Keratinocyte (primary cell): Measurements from ENCODE around the gene GALNT2. TPM values are rescaled to one million over a fixed set of nuclear protein-coding genes. Genes with fewer than 3 reads are reported as not detected.
A peak's percentile ranks its signal among the peaks of the same experiment; 100 is the strongest.

Source experiments
- DNase-seq: peaks from one replicate; pipeline ENCODE4 v3.0.0-alpha.2; 2011; ENCODE audit warnings: low read depth, missing footprints, low spot score
- FAIRE-seq: peaks from 2 replicates; lab custom pipeline; 2011; peaks lifted over from hg19 to GRCh38; lab: Jason Lieb, UNC
- H2AFZ ChIP-seq: 2 replicates; pipeline ENCODE4 v1.6.0; 2012; ENCODE audit warnings: low read length, control low read depth, inconsistent platforms; ENCODE audit not compliant: control insufficient read depth
- H3K27ac ChIP-seq: 2 replicates; pipeline ENCODE4 v1.5.1; 2011; ENCODE audit warnings: low read length; ENCODE audit not compliant: control insufficient read depth, insufficient read depth
- H3K27me3 ChIP-seq: 3 replicates; pipeline ENCODE4 v1.6.0; 2011; ENCODE audit warnings: low read length; ENCODE audit not compliant: control insufficient read depth, insufficient read depth; ENCODE audit errors: extremely low read depth
- H3K36me3 ChIP-seq, 2 experiments: 2 replicates in 1 of 2; 3 replicates in 1 of 2; pipeline ENCODE4 v1.5.1; 2011; ENCODE audit warnings: low read length in 2 of 2, mild to moderate bottlenecking in 1 of 2; ENCODE audit not compliant: control insufficient read depth in 2 of 2, insufficient read depth in 2 of 2; ENCODE audit errors: extremely low read depth in 1 of 2
- H3K4me1 ChIP-seq: 3 replicates; pipeline ENCODE4 v1.5.1; 2011; ENCODE audit warnings: low read length; ENCODE audit not compliant: control insufficient read depth, insufficient read depth; ENCODE audit errors: extremely low read depth
- H3K4me2 ChIP-seq: 3 replicates; pipeline ENCODE4 v1.6.0; 2011; ENCODE audit warnings: low read depth, low read length; ENCODE audit not compliant: control insufficient read depth, insufficient read depth; ENCODE audit errors: extremely low read depth
- H3K4me3 ChIP-seq, 3 experiments: fragments of 200-600 bp in 1 of 3; sonication (generic) in 1 of 3; 2 replicates in 2 of 3; 3 replicates in 1 of 3; pipeline ENCODE4 v1.5.1; 2011 to 2016; ENCODE audit warnings: low read length in 3 of 3, mild to moderate bottlenecking in 3 of 3, control low read depth in 2 of 3, inconsistent platforms in 1 of 3, low read depth in 1 of 3, mixed read lengths in 1 of 3, mixed run types in 1 of 3, moderate library complexity in 1 of 3; ENCODE audit not compliant: control insufficient read depth in 2 of 3, insufficient read depth in 2 of 3; ENCODE audit errors: extremely low read depth in 1 of 3
- H3K79me2 ChIP-seq: 2 replicates; pipeline ENCODE4 v1.6.0; 2012; ENCODE audit warnings: low read length; ENCODE audit not compliant: control insufficient read depth, insufficient read depth
- H3K9ac ChIP-seq: 3 replicates; pipeline ENCODE4 v1.6.0; 2011; ENCODE audit warnings: low read length; ENCODE audit not compliant: control insufficient read depth, insufficient read depth; ENCODE audit errors: extremely low read depth
- H3K9me1 ChIP-seq: 3 replicates; pipeline ENCODE4 v1.6.0; 2011; ENCODE audit warnings: low read length; ENCODE audit not compliant: control insufficient read depth, insufficient read depth; ENCODE audit errors: extremely low read depth
- H3K9me3 ChIP-seq: 2 replicates; pipeline ENCODE4 v1.5.1; 2012; ENCODE audit warnings: low read depth, low read length; ENCODE audit not compliant: control insufficient read depth
- H4K20me1 ChIP-seq: 3 replicates; pipeline ENCODE4 v1.6.0; 2011; ENCODE audit warnings: low read length; ENCODE audit not compliant: control insufficient read depth, insufficient read depth; ENCODE audit errors: extremely low read depth
- EZH2 ChIP-seq: IDR thresholded peaks from one replicate; pipeline ENCODE4 v1.6.1; 2012; ENCODE audit warnings: inconsistent platforms, mild to moderate bottlenecking, low read length, moderate library complexity
- dilution Hi-C: fragments of 300-500 bp; cut with MboI; formaldehyde crosslinking; loops from one replicate; pipeline ENCODE4 v1.7.0; 2020; ENCODE audit warnings: low sequenced_read_pairs; ENCODE audit not compliant: extremely low pct_ligation_motif_present
- polyA plus RNA-seq, 5 experiments: library from polyadenylated mRNA; depleted of rRNA in 3 of 5; stranded (reverse) in 3 of 5; stranded (forward) in 1 of 5; unstranded in 1 of 5; fragments of >200 nt; gene quantifications; 1 replicate in 1 of 5; 2 replicates in 3 of 5; 3 replicates in 1 of 5; pipeline versions ENCODE4 v1.2.1 to v1.2.3, GENCODE V29; 2011 to 2012; ENCODE audit warnings: missing spikeins in 2 of 5, low read depth in 1 of 5, low replicate concordance in 1 of 5
- TF ChIP-seq, protein P1 (sequence below), 3 experiments: IDR thresholded peaks in 1 of 3; conservative IDR thresholded peaks in 1 of 3; optimal IDR thresholded peaks in 1 of 3; 2 replicates in 2 of 3; 3 replicates in 1 of 3; pipeline versions ENCODE3 to v1.5.1; 2011; ENCODE audit warnings: low read length in 3 of 3, mild to moderate bottlenecking in 3 of 3, moderate library complexity in 2 of 3, control low read depth in 1 of 3, inconsistent platforms in 1 of 3; ENCODE audit not compliant: insufficient read depth in 2 of 3; ENCODE audit errors: extremely low read depth in 1 of 3

The GALNT2 gene
- polyA plus RNA-seq, 1 donor (not counting 4 experiments of a cell fraction or from before 2014, with no cell fraction given): 61.7 TPM

DNA sequence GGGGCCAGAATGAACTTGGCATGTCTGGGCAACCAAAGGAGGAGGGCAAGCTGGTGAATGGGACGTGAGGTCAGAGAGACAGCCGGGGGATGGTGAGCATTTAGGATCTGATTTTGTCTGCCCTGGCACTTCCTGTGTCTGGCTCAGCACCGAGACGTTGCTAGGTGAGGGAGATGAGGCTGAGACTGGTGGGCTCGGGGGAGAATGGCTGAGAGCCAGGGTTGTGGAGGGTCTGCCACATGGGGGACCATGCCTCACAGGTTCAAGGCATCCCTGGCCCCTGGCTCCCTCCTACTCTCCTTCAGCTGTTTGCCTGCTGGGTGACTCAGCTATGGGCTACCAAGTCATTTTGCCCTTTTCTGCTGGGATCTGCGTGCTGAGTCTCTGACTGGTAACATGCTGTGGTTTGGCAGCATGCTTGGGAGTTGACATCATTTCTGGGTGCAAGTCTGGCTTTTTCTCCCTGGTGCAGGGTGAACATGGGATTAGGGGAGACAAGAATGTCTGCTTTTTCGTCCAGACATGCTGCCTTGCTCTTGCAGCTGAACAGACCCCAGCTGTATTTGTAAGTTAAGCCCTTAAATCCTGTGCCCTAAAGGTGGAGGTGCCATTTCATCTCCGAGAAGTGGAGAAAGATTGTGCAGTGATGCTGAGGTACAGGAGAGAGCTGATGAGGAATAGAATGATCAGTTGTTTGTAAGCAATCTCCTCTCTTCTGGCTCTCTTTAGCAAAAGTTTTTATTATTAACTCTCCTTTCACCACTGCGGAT, 17.6 kb downstream of the GALNT2 start:
- FAIRE-seq: peak; percentile 93
- Histone ChIP-seq H3K9me1 (peaks cover 2% of the 10 kb centered on the region), H3K4me1 (peaks cover 46% of the 10 kb centered on the region), H3K9me3 (peaks cover 8% of the 10 kb centered on the region), H3K4me3 (peak overlapping the region; percentile 24 to 58 (median 47)), H3K27me3 (no peaks in the 10 kb centered on the region), H3K9ac (peak overlapping the region; percentile 77), H2AFZ (peak overlapping the region; percentile 60), H3K27ac (peak overlapping the region; percentile 92), H4K20me1 (no peaks in the 10 kb centered on the region), H3K79me2 (peaks cover 82% of the 10 kb centered on the region), H3K4me2 (peak overlapping the region; percentile 73), H3K36me3 (peaks cover 3 to 6% of the 10 kb centered on the region in 2 experiments)
- dilution Hi-C loops: no loop called here
- no peak for TF ChIP-seq EZH2
- TF ChIP-seq, protein P1, sequence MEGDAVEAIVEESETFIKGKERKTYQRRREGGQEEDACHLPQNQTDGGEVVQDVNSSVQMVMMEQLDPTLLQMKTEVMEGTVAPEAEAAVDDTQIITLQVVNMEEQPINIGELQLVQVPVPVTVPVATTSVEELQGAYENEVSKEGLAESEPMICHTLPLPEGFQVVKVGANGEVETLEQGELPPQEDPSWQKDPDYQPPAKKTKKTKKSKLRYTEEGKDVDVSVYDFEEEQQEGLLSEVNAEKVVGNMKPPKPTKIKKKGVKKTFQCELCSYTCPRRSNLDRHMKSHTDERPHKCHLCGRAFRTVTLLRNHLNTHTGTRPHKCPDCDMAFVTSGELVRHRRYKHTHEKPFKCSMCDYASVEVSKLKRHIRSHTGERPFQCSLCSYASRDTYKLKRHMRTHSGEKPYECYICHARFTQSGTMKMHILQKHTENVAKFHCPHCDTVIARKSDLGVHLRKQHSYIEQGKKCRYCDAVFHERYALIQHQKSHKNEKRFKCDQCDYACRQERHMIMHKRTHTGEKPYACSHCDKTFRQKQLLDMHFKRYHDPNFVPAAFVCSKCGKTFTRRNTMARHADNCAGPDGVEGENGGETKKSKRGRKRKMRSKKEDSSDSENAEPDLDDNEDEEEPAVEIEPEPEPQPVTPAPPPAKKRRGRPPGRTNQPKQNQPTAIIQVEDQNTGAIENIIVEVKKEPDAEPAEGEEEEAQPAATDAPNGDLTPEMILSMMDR (optimal IDR thresholded peaks at IDR 0.05 in 1 of 3, IDR thresholded peaks at IDR 0.05 in 1 of 3, conservative IDR thresholded peaks at IDR 0.05 in 1 of 3; ENCODE audit: extremely low read depth in 1 of 3, insufficient read depth in 2 of 3, low read length in 3 of 3): no peak
- peak; percentile 97 for DNase-seq

DNA sequence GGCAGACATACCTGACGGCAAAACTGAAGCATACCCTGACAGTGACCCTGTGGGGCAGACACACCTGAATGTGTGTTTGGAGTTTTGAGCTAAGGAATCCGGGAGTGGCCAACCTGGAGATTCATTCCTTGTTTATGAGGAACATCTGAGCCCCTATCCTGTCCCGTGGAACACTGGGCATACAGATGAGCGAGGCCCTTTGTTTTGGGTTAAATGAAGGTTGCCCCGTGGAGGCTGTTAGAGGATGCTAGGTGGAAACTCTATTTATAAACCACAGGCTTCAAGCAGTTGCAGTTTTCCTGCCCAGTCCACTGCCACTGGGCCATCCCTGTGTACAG, 18.1 kb downstream of the GALNT2 start:
- Histone ChIP-seq H4K20me1 (no peaks in the 10 kb centered on the region), H3K36me3 (peaks cover 5 to 9% of the 10 kb centered on the region in 2 experiments), H3K27me3 (no peaks in the 10 kb centered on the region), H3K4me1 (peaks cover 50% of the 10 kb centered on the region), H2AFZ (no peak overlapping the region), H3K79me2 (peaks cover 82% of the 10 kb centered on the region), H3K4me3 (peak overlapping the region in 2 of 3 experiments; percentile 45 to 55), H3K27ac (peak overlapping the region; percentile 92), H3K9me1 (peaks cover 2% of the 10 kb centered on the region), H3K9me3 (peaks cover 8% of the 10 kb centered on the region), H3K9ac (peak overlapping the region; percentile 77), H3K4me2 (peak overlapping the region; percentile 73)
- DNase-seq: peak; percentile 75
- no peak for FAIRE-seq
- TF ChIP-seq, protein P1 (optimal IDR thresholded peaks at IDR 0.05 in 1 of 3, IDR thresholded peaks at IDR 0.05 in 1 of 3, conservative IDR thresholded peaks at IDR 0.05 in 1 of 3; ENCODE audit: extremely low read depth in 1 of 3, insufficient read depth in 2 of 3, low read length in 3 of 3): no peak
- no peak for TF ChIP-seq EZH2
- dilution Hi-C loops: no loop called here
